Memory B cell (primary cell): ENCODE data around the gene FAM228B.

ENCODE experiments used
- ATAC-seq: fragments of 150-1000 bp; cut with Tn5 transposase; 2 replicates; pipeline ENCODE4 v1.10.0; 2021; ENCODE audit warnings: low read depth, mild to moderate bottlenecking, moderate library complexity
- DNase-seq, 2 donors: peaks; one replicate each; pipeline ENCODE4 v3.0.0; 2022; ENCODE audit warnings: low spot score in 2 of 2
- H3K27ac Mint-ChIP-seq: one replicate; pipeline ENCODE4 v1.8.0; 2022; ENCODE audit warnings: mild to moderate bottlenecking, moderate library complexity, mixed read lengths
- H3K27me3 Mint-ChIP-seq: one replicate; pipeline ENCODE4 v1.8.0; 2022; ENCODE audit warnings: mixed read lengths
- H3K36me3 Mint-ChIP-seq: one replicate; pipeline ENCODE4 v1.8.0; 2022; ENCODE audit warnings: mild to moderate bottlenecking, mixed read lengths
- H3K4me1 Mint-ChIP-seq: one replicate; pipeline ENCODE4 v1.8.0; 2022; ENCODE audit warnings: mixed read lengths
- H3K4me3 Mint-ChIP-seq: one replicate; pipeline ENCODE4 v1.8.0; 2022; ENCODE audit warnings: mild to moderate bottlenecking, moderate library complexity, mixed read lengths
- H3K9me3 Mint-ChIP-seq: one replicate; pipeline ENCODE4 v1.8.0; 2022; ENCODE audit warnings: mixed read lengths

Gene FAM228B

GRCh38 chr2:24207359-24207758, 84.1 kb downstream of the FAM228B start:
- no peak overlapping the region for H3K27ac Mint-ChIP-seq
- H3K9me3 Mint-ChIP-seq, result no peaks in the 10 kb centered on the region
- peaks cover 70% of the 10 kb centered on the region for H3K36me3 Mint-ChIP-seq
- ATAC-seq (no peak), DNase-seq (no peak)
- no peak overlapping the region for H3K4me3 Mint-ChIP-seq
- H3K27me3 Mint-ChIP-seq, result no peaks in the 10 kb centered on the region
- no peaks in the 10 kb centered on the region for H3K4me1 Mint-ChIP-seq

GRCh38 chr2:24208490-24208889, 85.2 kb downstream of the FAM228B start:
- Mint-ChIP-seq H3K4me1 (no peaks in the 10 kb centered on the region), H3K9me3 (no peaks in the 10 kb centered on the region), H3K27ac (no peak overlapping the region), H3K27me3 (no peaks in the 10 kb centered on the region), H3K36me3 (peaks cover 71% of the 10 kb centered on the region), H3K4me3 (no peak overlapping the region)
- no peak for ATAC-seq
- no peak for DNase-seq

GRCh38 chr2:24209389-24210105, 86.3 kb downstream of the FAM228B start:
- DNase-seq (no peak), ATAC-seq (no peak)
- H3K4me3 Mint-ChIP-seq, result no peak overlapping the region
- no peak overlapping the region for H3K27ac Mint-ChIP-seq
- H3K4me1 Mint-ChIP-seq, result no peaks in the 10 kb centered on the region
- H3K9me3 Mint-ChIP-seq, result no peaks in the 10 kb centered on the region
- H3K27me3 Mint-ChIP-seq, result no peaks in the 10 kb centered on the region
- H3K36me3 Mint-ChIP-seq, result peaks cover 63% of the 10 kb centered on the region

DNA sequence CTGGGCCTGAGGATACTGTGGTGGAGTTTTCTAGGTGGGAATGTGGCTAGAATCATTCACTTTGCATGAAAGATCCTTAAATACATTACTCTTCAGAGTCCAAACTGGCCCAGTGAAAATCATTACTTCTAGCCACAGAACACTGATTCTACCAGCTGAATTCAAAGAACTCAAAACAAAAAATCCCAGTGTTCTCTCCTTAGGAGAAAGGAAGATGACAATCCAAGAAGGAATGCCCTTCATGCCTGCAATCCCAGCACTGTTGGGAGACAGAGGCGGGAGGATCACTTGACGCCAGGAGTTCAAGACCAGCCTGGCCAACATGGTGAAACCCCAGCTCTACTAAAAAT, 86.8 kb downstream of the FAM228B start:
- no peak for DNase-seq
- H3K4me1 Mint-ChIP-seq, result peaks cover 2% of the 10 kb centered on the region
- peaks cover 63% of the 10 kb centered on the region for H3K36me3 Mint-ChIP-seq
- ATAC-seq, result no peak
- H3K27ac Mint-ChIP-seq, result no peak overlapping the region
- H3K27me3 Mint-ChIP-seq, result no peaks in the 10 kb centered on the region
- no peak overlapping the region for H3K4me3 Mint-ChIP-seq
- H3K9me3 Mint-ChIP-seq, result no peaks in the 10 kb centered on the region

DNA sequence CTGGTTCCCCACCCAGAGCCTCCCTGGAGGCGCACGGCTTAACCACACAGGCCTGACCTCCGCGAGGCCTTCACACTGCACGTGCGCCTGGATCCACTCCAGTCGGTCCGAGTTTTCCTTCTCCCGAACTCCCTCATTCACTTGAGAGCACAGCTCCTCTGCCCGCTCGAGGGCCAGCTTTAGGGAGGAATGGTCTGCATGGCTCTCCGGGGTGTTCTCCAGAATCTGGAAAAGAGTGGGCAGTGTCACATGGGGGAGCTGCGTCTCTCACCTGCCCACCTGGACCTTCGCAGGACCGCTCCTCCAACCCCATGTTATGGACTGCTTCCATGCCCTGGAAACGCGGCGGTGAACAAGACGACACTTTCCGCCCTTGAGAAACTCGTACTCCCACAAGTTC, 87.5 kb downstream of the FAM228B start:
- Mint-ChIP-seq H3K27me3 (no peaks in the 10 kb centered on the region), H3K4me3 (no peak overlapping the region), H3K9me3 (no peaks in the 10 kb centered on the region), H3K4me1 (peaks cover 3% of the 10 kb centered on the region), H3K27ac (no peak overlapping the region), H3K36me3 (peaks cover 60% of the 10 kb centered on the region)
- no peak for ATAC-seq
- DNase-seq, result no peak

DNA sequence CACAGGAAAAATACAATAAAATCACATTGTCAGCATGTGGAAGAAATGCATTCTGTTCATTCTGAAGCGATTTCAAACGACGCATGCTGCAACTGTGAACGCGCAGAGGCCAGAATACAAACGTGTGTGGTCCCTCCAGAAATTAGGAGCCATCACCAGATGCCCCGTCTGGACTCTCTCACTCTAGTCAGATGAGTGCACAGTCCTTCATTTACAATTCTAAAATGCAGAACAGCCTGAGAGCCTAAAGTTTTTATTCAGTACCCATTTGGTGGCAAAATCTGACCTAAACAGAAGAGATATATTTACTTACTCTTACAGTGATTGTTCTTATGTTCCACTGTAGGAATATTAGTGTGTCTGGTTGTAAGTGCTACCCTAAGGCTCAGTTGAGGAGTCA, 88.1 kb downstream of the FAM228B start:
- Mint-ChIP-seq H3K4me3 (no peak overlapping the region), H3K9me3 (no peaks in the 10 kb centered on the region), H3K4me1 (peaks cover 3% of the 10 kb centered on the region), H3K27ac (no peak overlapping the region), H3K27me3 (no peaks in the 10 kb centered on the region), H3K36me3 (peaks cover 60% of the 10 kb centered on the region)
- ATAC-seq (no peak), DNase-seq (no peak)

DNA sequence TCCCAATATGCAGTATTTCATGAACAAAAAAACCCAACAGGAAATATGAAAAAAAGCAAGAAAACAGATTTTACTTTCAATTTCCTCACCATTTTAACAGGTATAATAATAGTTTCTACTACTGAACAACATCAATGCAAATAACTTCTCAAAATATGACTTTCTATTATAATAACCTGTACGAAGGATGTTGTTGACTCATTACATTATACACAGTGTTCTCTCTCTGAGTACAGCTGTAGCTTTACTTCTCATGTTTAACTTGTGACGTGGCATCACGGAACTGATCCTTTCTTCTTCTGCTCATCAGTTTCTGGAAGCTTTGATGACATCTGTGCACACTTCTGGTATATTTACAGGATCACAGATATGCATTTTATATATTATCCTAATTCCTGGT, 91.6 kb downstream of the FAM228B start:
- Mint-ChIP-seq H3K36me3 (peaks cover 49% of the 10 kb centered on the region), H3K27ac (peak overlapping the region; percentile 85), H3K4me1 (peaks cover 3% of the 10 kb centered on the region), H3K27me3 (no peaks in the 10 kb centered on the region), H3K4me3 (no peak overlapping the region), H3K9me3 (no peaks in the 10 kb centered on the region)
- DNase-seq, result peak in 1 of 2 donors; percentile 18
- peak; percentile 96 for ATAC-seq
